ENCODE results near the gene ELAVL3.
A peak's percentile ranks its signal among the peaks of the same experiment; 100 is the strongest.
"Not testable (repeated sequence)": the region's sequence is repeated elsewhere in the genome, so short reads cannot be mapped to it uniquely, and the experiment has no call there.

Gene ELAVL3

GRCh38 chr19:11486661-11487503 lies 6.0 kb upstream of the ELAVL3 start:
- DNase-seq (ENCODE audit: low spot score): no peak

- DNase-seq (ENCODE audit: low spot score): no peak
Observed at GRCh38 chr19:11485245-11485837, 4.5 kb upstream of the ELAVL3 start.

DNA sequence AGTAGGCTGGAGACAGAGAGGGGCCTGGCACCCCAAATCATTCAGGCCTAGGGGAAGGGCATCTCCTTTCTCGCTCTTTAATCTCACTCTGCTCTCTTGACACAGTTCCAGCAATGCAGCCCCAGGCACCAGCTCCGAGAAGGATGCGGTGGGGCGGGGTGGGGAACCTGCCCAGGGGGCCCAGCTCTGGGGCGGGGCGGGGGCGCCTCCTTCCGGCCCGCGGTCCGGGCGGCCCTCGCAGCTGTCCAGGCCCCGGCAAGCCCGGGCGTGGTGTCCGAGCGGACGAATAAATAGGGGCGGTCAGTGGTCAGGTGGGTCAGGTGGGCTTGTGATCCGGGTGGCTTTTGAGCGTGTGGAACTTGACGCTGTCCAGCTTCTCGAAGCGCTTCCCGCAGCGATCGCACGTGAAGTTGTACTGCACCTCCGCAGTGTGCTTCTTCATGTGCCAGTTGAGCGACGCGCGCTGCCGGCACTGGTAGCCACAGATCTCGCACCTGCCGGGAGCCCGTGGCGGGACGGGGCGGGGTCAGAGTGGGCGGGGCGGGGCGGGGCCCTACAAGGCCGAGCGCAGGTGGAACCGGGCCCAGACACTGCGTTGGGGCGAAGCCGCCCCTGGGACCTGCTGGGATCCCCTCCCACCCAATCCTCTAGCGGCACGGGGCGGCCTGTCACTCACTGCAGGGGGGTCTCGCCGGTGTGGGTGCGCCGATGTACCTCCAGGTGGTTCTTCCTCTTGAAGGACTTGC lies 2.7 kb upstream of the ELAVL3 start:
- no peak for DNase-seq (ENCODE audit: low spot score)

DNA sequence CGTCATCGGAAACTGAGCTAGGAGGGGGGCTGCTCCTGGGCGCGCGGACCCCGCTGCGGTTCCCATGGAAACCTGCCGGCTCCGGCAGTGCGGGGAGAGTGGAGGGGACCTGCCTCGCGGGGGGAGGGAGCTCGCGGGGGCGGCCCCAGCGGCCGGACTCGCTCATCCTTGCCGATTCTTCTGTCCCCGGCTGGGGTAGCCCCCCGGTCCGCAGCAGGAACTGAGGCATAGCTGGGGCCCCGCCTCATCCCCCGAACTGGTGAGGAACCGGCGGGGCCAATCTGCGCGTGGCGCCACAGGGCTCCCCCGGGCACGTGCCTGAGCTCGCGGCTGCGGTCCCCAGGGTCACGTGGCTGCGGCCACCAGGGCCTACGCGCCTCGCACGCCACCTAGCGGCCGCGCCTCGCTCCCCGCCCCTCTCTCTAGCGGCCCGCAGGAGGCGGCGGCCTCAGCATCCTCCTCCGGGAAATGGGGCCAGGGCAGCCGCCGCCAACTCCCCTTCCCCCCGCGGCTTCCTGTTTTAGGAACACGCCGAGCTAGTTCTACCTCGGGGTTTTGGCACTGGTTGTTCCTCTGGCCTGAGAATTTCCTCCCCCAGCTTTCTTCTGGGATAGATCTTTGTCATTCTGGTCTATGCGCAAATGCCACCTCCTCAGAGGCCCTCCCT lies 1.7 kb upstream of the ELAVL3 start:
- peak; percentile 98 for DNase-seq (ENCODE audit: low spot score)

GRCh38 chr19:11481534-11482383 lies 913 bp upstream of the ELAVL3 start:
- no peak for DNase-seq (ENCODE audit: low spot score)

- DNase-seq (ENCODE audit: low spot score): no peak
Observed at GRCh38 chr19:11479898-11480714, 740 bp downstream of the ELAVL3 start.

DNA sequence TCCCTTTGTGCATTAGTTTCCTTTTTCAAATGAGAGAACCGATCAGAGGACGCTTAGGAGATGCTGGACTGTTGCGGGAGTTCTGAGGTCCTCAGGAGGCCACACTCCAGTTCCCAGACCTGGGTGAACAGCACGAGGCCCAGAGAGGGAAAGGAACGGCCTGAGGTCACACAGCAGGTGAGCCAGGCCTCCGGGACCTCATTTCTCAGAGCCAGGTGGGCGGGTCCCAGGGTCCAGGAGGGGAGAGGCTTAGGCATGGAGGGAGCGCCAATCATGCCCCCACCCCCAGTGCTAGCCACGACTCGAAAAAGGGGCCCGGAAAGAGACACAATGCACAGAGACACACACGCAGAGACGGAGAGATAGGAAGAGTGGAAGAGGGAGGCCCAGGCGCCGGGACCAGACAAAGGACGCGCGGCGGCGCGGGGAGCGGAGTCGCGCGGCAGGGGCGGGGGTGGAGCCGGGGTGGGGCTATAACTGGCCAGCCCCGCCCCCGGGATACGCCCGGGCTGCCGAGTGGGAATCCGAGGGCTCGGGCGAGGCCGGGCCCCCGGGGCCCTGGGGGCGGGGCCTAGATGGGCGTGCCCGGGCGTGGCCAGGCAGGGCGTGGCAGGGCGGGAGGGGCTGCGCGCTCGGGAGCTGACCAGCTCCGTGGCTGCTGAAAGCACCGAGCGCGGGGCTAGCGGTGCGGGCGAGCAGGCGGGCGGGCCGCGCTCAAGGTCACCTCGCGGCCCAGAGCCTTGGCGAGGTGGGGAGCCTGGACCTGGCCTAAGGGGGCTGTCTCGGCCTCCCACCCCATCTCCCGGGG lies 1.6 kb downstream of the ELAVL3 start:
- peak; percentile 71 for DNase-seq (ENCODE audit: low spot score)

- DNase-seq (ENCODE audit: low spot score): no peak
Observed at GRCh38 chr19:11478167-11479089, 2.4 kb downstream of the ELAVL3 start.

GRCh38 chr19:11475861-11476260 lies 5.0 kb downstream of the ELAVL3 start:
- no peak for DNase-seq (ENCODE audit: low spot score)

GRCh38 chr19:11475343-11475742 lies 5.5 kb downstream of the ELAVL3 start:
- DNase-seq (ENCODE audit: low spot score): not testable (repeated sequence)

DNA sequence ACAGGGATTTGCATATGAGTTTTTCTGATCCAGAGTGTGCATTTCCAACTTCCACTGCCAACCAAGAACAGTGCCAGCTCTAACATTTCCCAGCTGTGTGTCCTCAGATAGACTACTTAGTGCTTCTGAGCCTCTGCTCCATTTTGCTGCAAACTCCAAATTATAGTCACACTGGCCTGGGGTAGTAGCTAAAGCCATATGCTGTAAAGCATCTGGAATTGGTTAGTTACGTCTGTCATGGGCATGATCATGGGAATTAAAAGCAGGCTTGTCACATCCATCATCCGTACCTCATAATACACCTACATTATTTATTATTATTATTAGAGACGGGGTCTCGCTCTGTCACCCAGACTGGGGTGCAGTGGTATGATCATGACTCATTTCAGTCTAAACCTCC lies 7.1 kb downstream of the ELAVL3 start:
- no peak for DNase-seq (ENCODE audit: low spot score)

DNA sequence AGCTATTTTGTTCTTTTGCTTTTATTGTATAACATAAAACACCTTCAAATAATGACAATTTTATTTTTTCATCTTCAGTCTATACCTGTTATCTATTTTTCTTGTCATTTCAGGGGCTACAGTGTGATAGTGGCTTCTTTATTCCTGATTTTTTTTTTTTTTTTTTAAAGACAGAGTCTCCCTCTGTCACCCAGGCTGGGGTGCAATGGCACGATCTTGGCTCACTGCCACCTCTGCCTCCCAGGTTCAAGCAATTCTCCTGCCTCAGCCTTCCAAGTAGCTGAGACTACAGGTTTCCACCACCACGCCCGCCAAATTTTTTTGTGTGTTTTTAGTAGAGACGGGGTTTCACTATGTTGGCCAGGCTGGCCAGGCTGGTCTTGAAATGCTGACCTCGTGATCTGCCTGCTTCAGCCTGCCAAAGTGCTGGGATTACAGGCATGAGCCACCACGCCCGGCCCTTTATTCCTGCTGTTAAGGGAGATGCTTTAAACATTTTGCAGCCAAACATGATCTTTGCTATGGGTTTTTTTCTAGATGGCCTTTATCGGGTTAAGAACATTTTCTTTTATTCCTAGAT lies 12.5 kb downstream of the ELAVL3 start:
- DNase-seq (ENCODE audit: low spot score): not testable (repeated sequence)

- DNase-seq (ENCODE audit: low spot score): no peak
Observed at GRCh38 chr19:11465600-11465999, 15.2 kb downstream of the ELAVL3 start.

DNA sequence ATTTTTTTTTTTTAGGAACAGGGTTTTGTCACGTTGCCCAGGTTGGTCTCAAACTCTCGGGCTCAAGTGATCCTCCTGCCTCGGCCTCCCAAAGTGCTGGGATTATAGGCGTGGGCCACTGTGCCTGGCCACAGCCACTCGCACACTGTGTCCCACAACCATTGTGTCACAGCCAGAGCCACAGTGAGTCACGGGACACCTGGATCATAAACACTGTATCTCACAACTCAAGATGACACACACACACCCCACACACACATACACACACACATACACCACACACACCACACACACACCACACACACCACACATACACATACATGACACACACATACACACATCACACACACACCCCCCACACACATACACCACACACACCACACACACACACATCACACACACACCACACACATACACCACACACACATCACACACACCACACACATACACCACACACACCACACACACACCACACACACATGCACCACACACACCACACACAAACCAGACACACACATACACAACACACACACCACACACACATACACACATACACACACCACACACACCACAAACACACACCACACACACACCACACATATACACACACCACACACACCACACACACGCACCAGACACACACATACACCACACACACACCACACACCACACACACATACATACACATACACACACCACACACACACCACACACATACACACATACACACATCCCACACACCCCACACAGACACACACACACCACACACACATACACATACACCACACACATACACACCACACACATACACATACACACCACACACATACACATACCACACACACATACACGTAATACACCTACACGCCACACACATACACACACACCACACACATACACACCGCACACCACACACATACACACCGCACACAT lies 16.2 kb downstream of the ELAVL3 start:
- no peak for DNase-seq (ENCODE audit: low spot score)

DNA sequence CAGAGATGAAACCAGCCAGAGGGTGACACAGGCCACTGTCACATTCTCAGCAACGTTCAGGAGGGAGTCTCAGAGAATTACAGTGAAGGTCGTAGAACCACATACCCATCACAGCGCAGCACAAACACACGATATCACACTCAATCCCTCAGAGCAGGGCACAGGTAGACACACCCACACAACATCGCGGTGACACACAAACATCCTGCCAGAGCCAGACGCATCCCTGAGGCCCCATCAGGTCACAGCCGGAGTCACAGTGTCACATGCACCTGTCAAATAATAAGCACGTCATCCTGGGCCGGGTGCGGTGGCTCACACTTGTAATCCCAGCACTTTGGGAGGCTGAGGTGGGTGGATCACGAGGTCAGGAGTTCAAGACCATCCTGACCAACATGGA lies 17.5 kb downstream of the ELAVL3 start:
- no peak for DNase-seq (ENCODE audit: low spot score)

DNA sequence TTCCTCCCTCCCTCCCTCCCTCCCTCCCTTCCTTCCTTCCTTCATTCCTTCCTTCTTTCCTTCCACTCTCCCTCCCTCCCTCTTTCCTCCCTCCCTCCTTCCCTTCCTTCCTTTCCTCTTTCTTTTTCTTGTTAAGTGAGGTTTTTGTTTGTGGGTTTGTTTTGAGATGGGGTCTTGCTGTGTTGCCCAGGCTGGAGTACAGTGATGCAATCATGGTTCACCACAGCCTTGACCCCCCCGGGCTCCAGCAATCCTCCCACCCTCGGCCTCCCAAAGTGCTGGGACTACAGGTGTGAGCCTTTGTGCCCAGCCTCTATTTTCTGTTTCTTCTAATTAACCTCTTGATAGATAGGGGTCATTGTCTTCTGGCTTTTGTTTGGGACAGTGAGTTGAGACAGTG lies 19.4 kb downstream of the ELAVL3 start:
- no peak for DNase-seq (ENCODE audit: low spot score)

DNA sequence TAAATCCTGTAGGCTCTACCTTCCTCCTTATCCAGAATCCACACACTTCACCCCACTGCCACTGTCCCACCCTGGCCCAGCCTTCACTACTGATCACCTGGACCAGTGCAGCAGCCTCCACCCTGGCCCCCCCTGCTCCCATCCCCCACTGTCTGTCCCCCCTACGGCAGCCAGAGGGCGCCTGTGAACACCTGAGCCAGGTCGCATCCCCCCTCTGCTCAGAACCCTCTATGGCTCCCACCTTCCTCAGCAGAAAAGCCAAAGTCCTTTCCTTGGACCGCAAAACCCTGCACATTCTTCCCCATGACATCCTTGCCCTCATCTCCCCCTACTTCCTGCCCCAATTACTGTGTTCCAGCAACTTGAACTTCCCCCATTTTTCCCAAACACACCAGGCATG lies 20.6 kb downstream of the ELAVL3 start:
- no peak for DNase-seq (ENCODE audit: low spot score)
